ENCODE measurements around the gene ALOX15B. TPM values are rescaled to one million over a fixed set of nuclear protein-coding genes. Genes with fewer than 3 reads are reported as not detected.

ALOX15B gene
- total RNA-seq, 1 experiment from 2014 or later, result not detected

DNA sequence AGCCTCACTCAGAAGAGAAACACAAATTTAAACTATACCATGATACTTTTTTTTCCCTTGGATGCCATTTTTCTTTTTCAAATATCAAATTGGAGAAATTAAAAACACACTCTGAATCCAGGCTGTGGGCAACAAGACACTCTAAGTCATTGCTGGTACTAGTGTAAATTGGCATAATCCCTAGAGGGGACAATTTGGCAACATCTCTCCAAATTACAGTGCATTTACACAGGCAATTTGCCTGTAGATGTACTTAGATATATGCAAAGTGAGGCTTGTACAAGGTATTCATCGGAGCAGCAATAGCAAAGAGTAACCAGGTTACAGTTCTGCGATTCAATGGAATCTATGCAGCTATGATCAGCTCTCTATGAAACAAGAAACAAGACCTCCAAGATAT is 43.1 kb upstream of the ALOX15B start:
- Histone ChIP-seq H3K27ac (no peak overlapping the region), H3K79me2 (ENCODE audit: low read depth) (no peaks in the 10 kb centered on the region), H3K4me2 (no peak overlapping the region), H3K9me2 (ENCODE audit: insufficient read depth) (no peaks in the 10 kb centered on the region), H3K4me1 (replicated peaks; ENCODE audit: insufficient read depth) (peaks cover 8% of the 10 kb centered on the region; the same call in 1 of the 2 replicates), H3K36me3 (ENCODE audit: low read depth) (no peaks in the 10 kb centered on the region), H3K4me3 (no peak overlapping the region), H4K20me1 (ENCODE audit: insufficient read depth) (no peaks in the 10 kb centered on the region), H3K27me3 (ENCODE audit: insufficient read depth, low read depth) (no peaks in the 10 kb centered on the region), H3F3A (ENCODE audit: insufficient read depth, low read depth) (peaks cover 14% of the 10 kb centered on the region; the same call in 1 of the 2 replicates), H2AFZ (no peak overlapping the region), H3K9me3 (ENCODE audit: insufficient read depth, low read depth) (no peaks in the 10 kb centered on the region)
- no TSS peak for BruUV-seq (replicated peaks)
- DNase-seq, result no peak
- intact Hi-C loops (cut with micrococcal nuclease; ENCODE audit: unreplicated experiment), result no loop called here
- ChIA-PET CTCF (no interaction called here), POLR2A (ENCODE audit: unreplicated experiment) (no interaction called here)
- TF ChIP-seq EZH2 (IDR thresholded peaks at IDR 0.05; ENCODE audit: low read depth), result no peak
- TF ChIP-seq, protein P1, sequence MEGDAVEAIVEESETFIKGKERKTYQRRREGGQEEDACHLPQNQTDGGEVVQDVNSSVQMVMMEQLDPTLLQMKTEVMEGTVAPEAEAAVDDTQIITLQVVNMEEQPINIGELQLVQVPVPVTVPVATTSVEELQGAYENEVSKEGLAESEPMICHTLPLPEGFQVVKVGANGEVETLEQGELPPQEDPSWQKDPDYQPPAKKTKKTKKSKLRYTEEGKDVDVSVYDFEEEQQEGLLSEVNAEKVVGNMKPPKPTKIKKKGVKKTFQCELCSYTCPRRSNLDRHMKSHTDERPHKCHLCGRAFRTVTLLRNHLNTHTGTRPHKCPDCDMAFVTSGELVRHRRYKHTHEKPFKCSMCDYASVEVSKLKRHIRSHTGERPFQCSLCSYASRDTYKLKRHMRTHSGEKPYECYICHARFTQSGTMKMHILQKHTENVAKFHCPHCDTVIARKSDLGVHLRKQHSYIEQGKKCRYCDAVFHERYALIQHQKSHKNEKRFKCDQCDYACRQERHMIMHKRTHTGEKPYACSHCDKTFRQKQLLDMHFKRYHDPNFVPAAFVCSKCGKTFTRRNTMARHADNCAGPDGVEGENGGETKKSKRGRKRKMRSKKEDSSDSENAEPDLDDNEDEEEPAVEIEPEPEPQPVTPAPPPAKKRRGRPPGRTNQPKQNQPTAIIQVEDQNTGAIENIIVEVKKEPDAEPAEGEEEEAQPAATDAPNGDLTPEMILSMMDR (conservative IDR thresholded peaks at IDR 0.05), result no peak

DNA sequence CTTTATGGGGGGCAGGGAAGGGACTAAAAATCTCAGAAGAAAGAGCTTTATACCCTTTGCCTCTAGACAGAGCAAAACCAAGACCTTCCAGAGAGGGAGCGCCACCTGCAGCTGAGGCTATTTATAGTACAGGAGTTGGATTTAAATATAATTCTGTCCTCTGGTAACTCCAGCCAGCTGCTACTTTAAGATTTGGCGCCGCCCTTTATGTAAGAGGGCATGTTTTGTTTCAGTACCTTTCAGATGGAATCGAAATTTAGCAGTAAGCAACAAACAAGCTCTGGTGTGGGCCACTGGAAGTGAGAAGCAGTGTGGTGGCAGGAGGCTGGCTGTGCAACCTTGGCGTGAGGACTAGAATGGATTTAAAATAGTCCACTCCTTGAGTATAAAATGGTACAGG is 41.7 kb upstream of the ALOX15B start:
- H3K9me2 ChIP-seq (ENCODE audit: insufficient read depth), result no peaks in the 10 kb centered on the region
- no peak overlapping the region for H3K27ac ChIP-seq

DNA sequence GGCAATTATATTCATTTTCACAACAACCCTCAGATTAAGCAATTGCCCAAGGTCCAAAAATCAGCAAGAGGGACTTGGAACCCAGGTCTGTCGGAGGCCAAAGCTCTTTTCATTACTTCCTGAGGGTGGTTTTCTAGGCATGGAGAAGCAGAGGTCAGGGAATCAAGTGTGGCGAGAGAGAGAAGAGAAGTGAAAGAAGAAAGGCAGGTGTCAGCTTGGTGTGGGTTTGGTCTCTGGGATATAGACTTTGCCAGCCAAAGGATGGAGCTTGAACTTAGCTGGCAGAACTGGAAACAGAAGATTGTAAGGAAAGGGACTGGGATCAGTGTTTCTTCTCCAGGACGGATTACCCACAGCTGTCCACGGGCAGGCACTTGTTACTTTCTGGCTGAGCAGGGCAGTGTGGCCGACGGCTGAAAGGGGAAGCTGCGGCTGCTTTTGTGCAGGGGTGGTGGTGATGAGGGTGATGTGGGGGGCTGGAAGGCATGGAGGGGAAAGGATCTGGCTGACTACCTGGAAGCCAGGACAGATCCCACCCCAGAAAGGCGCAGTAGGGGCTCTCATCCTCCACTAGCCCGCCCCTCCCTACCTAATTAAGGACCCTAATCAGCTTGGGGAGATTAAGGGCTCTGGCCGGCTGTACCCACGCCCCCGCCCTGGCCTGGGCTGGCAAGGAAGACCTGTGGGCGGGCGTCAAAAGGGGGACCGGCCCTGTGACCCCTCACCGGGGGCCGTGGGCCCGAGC is 36.7 kb upstream of the ALOX15B start, which contains the start of gene GUCY2D:
Gene GUCY2D, plus strand, starts transcription at position 640 of the 745 bp plus-strand sequence. CDS start 433 bp downstream, outside the sequence.
- Histone ChIP-seq H3K27ac (no peak within 1 kb of the TSS), H3K9me2 (ENCODE audit: insufficient read depth) (no peaks in the 10 kb centered on the region), H3F3A (ENCODE audit: insufficient read depth, low read depth) (no peaks in the 10 kb centered on the region; the same call in 1 of the 2 replicates), H3K27me3 (ENCODE audit: insufficient read depth, low read depth) (0 out of 2 replicates have a peak, but pooled peaks cover 3% of the 10 kb centered on the region), H3K9me3 (ENCODE audit: insufficient read depth, low read depth) (no peaks in the 10 kb centered on the region), H4K20me1 (ENCODE audit: insufficient read depth) (no peaks in the 10 kb centered on the region), H3K79me2 (ENCODE audit: low read depth) (no peaks in the 10 kb centered on the region), H3K4me2 (no peak within 1 kb of the TSS), H3K4me1 (replicated peaks; ENCODE audit: insufficient read depth) (peaks cover 3% of the 10 kb centered on the region; the same call in 1 of the 2 replicates), H3K4me3 (no peak within 1 kb of the TSS), H2AFZ (no peak within 1 kb of the TSS), H3K36me3 (ENCODE audit: low read depth) (no peaks in the 10 kb centered on the region)
- TF ChIP-seq EZH2 (IDR thresholded peaks at IDR 0.05; ENCODE audit: low read depth), result no peak
- TF ChIP-seq, protein P1 (conservative IDR thresholded peaks at IDR 0.05), result no peak
- ChIA-PET CTCF (interaction anchor here (0.6 kb wide), 1 partner anchor 179 kb away, joined by 7 read pairs; no protein-coding TSS in a partner anchor), POLR2A (ENCODE audit: unreplicated experiment) (interaction anchor here (0.6 to 0.7 kb wide), 2 partner anchors 192 to 235 kb away, joined by 4 to 20 read pairs; no protein-coding TSS in a partner anchor)
- BruUV-seq (replicated peaks), result no TSS peak
- intact Hi-C loops (cut with micrococcal nuclease; ENCODE audit: unreplicated experiment), result no loop called here
- no peak for DNase-seq

More for the DNA sequence above, 41.7 kb upstream of the ALOX15B start:
- Histone ChIP-seq H3K4me1 (replicated peaks; ENCODE audit: insufficient read depth) (peaks cover 8% of the 10 kb centered on the region; the same call in 1 of the 2 replicates), H3K27me3 (ENCODE audit: insufficient read depth, low read depth) (0 out of 2 replicates have a peak, but pooled peaks cover 3% of the 10 kb centered on the region), H3K79me2 (ENCODE audit: low read depth) (no peaks in the 10 kb centered on the region), H3F3A (ENCODE audit: insufficient read depth, low read depth) (peaks cover 13% of the 10 kb centered on the region; the same call in 1 of the 2 replicates), H3K4me2 (peak overlapping the region; percentile 54; the same call in 1 of the 2 replicates), H3K36me3 (ENCODE audit: low read depth) (no peaks in the 10 kb centered on the region), H2AFZ (no peak overlapping the region), H3K4me3 (no peak overlapping the region), H3K9me3 (ENCODE audit: insufficient read depth, low read depth) (no peaks in the 10 kb centered on the region), H4K20me1 (ENCODE audit: insufficient read depth) (no peaks in the 10 kb centered on the region)
- intact Hi-C loops (cut with micrococcal nuclease; ENCODE audit: unreplicated experiment), result no loop called here
- no TSS peak for BruUV-seq (replicated peaks)
- TF ChIP-seq, protein P1 (conservative IDR thresholded peaks at IDR 0.05), result peak; percentile 60; the same call in 1 of the 2 replicates
- no peak for TF ChIP-seq EZH2 (IDR thresholded peaks at IDR 0.05; ENCODE audit: low read depth)
- ChIA-PET POLR2A (ENCODE audit: unreplicated experiment) (interaction anchor here (0.5 to 0.7 kb wide), 3 partner anchors 13 to 281 kb away, joined by 3 to 4 read pairs (median 4); no protein-coding TSS in a partner anchor), CTCF (interaction anchor here (0.6 to 1.1 kb wide), 5 partner anchors 14 to 120 kb away, joined by 3 to 5 read pairs (median 4); no protein-coding TSS in a partner anchor)
- DNase-seq, result peak; percentile 39 to 65

All from PC-9 (cell line).